Middle frontal gyrus (tissue), 1 donor: ENCODE data around the gene IGDCC3.

ENCODE experiments used
- DNase-seq: peaks from one replicate; pipeline ENCODE4 v3.0.0-alpha.2; 2015; ENCODE audit warnings: low spot score; ENCODE audit errors: extremely low spot score

IGDCC3 gene

GRCh38 chr15:65298731-65299130 is 79.1 kb downstream of the IGDCC3 start:
- no peak for DNase-seq

- no peak for DNase-seq
These were observed 84.8 kb downstream of the IGDCC3 start for GRCh38 chr15:65292938-65293518.

- DNase-seq: no peak
These were observed 87.6 kb downstream of the IGDCC3 start for GRCh38 chr15:65290228-65290627.

- DNase-seq: no peak
These were observed 88.4 kb downstream of the IGDCC3 start for GRCh38 chr15:65289261-65289854.

- no peak for DNase-seq
These were observed 90.3 kb downstream of the IGDCC3 start for GRCh38 chr15:65287520-65287855.

GRCh38 chr15:65286704-65287519 is 90.9 kb downstream of the IGDCC3 start, which contains the start of gene PARP16:
TSS of gene PARP16 (minus strand) at chr15:65286883. CDS start at chr15:65286426, 457 bp downstream.
- DNase-seq: peak; percentile 86

GRCh38 chr15:65286069-65286703 is 91.6 kb downstream of the IGDCC3 start:
- DNase-seq: no peak

GRCh38 chr15:65285291-65286068 is 92.3 kb downstream of the IGDCC3 start:
- DNase-seq: no peak

GRCh38 chr15:65278480-65278879 is 99.3 kb downstream of the IGDCC3 start:
- DNase-seq: no peak
